ENCODE results near the gene KCNJ6. TPM values are rescaled to one million over a fixed set of nuclear protein-coding genes. Genes with fewer than 3 reads are reported as not detected.

Gene KCNJ6
- total and polyA plus RNA-seq, 9 of the 15 experiments (the other 6 are each of a cell fraction or from before 2014, with no cell fraction given), result 0.06 to 0.21 (median 0.13) TPM; not detected in 1

GRCh38 chr21:37796011-37796410 lies 120.2 kb downstream of the KCNJ6 start:
- no TSS peak for BruUV-seq (replicated peaks)
- CTCF ChIA-PET (ENCODE audit: low intra/inter-chr PET ratio), result no interaction called here
- intact Hi-C loops (cut with micrococcal nuclease), result no loop called here
- no peak for TF ChIP-seq ETV1 (tag; conservative IDR thresholded peaks at IDR 0.05; ENCODE audit: low read depth)
- no peak for TF ChIP-seq HDAC8 (tag; IDR thresholded peaks at IDR 0.05)
- no peak for TF ChIP-seq PCBP1 (IDR thresholded peaks at IDR 0.05; ENCODE audit: low read depth, low read length, poor library complexity, severe bottlenecking)
- TF ChIP-seq SIN3A (IDR thresholded peaks at IDR 0.05; ENCODE audit: borderline replicate concordance in 2 of 2, control insufficient read depth in 1 of 2, low read depth in 2 of 2, low read length in 2 of 2), result no peak
- no peak for TF ChIP-seq NR2C1 (IDR thresholded peaks at IDR 0.05)
- no peak for TF ChIP-seq NR2C1 (tag; IDR thresholded peaks at IDR 0.05)
- TF ChIP-seq MTA3 (IDR thresholded peaks at IDR 0.05; ENCODE audit: borderline replicate concordance), result no peak
- no peak for TF ChIP-seq MBD2 (IDR thresholded peaks at IDR 0.05; ENCODE audit: borderline replicate concordance, low read depth)
- TF ChIP-seq SREBF1 (IDR thresholded peaks at IDR 0.05; ENCODE audit: borderline replicate concordance, low read depth, low read length), result no peak
- TF ChIP-seq ZBTB8A (IDR thresholded peaks at IDR 0.05; ENCODE audit: partially characterized antibody), result no peak
- TF ChIP-seq CBFA2T3 (IDR thresholded peaks at IDR 0.05), result no peak
- no peak for TF ChIP-seq MYC (IDR thresholded peaks at IDR 0.05; ENCODE audit: low read depth, low read length)
- no peak for TF ChIP-seq MYC (CRISPR knock-in tag; IDR thresholded peaks at IDR 0.05; ENCODE audit: borderline replicate concordance, low read depth)
- no peak for TF ChIP-seq ZNF316 (IDR thresholded peaks at IDR 0.05)
- no peak for TF ChIP-seq ETV6 (IDR thresholded peaks at IDR 0.05; ENCODE audit: borderline replicate concordance in 1 of 2, low read depth in 2 of 2, low read length in 1 of 2)
- TF ChIP-seq ETV6 (CRISPR knock-in tag; IDR thresholded peaks at IDR 0.05; ENCODE audit: borderline replicate concordance), result no peak
- TF ChIP-seq ZNF280A (IDR thresholded peaks at IDR 0.05; ENCODE audit: low read depth, partially characterized antibody), result no peak
- TF ChIP-seq ZNF518B (CRISPR knock-in tag; IDR thresholded peaks at IDR 0.05), result no peak
- no peak for TF ChIP-seq E2F3 (CRISPR knock-in tag; IDR thresholded peaks at IDR 0.05)
- TF ChIP-seq HDAC6 (IDR thresholded peaks at IDR 0.05; ENCODE audit: low read depth, low read length), result no peak
- TF ChIP-seq MTA2 (IDR thresholded peaks at IDR 0.05; ENCODE audit: low read depth), result no peak

More at GRCh38 chr21:37796011-37796410, 120.2 kb downstream of the KCNJ6 start:
- no peak for ATAC-seq
- no peaks in the 10 kb centered on the region for H3K9me1 ChIP-seq (ENCODE audit: control insufficient read depth, insufficient read depth, low read length)
- in situ Hi-C loops (cut with MboI), result no loop called here
- peaks cover 26 to 32% of the 10 kb centered on the region in 2 experiments for H3K27me3 ChIP-seq (ENCODE audit: control insufficient read depth in 2 of 2, insufficient read depth in 2 of 2, low read length in 2 of 2)
- H3K4me1 ChIP-seq (replicated peaks in 1 of 2; ENCODE audit: control insufficient read depth in 2 of 2, insufficient read depth in 2 of 2, low read length in 2 of 2), result no peaks in the 10 kb centered on the region
- WGBS (ENCODE audit: insufficient coverage, low coverage, missing lambda C conversion rate), result 2% methylated on average over 13 of the region's 13 CpGs
- no peak for FAIRE-seq
- H3K27ac ChIP-seq (ENCODE audit: extremely low read depth, low read depth, low read length), result no peak overlapping the region
- H3K4me2 ChIP-seq (ENCODE audit: insufficient read depth, low read length), result no peak overlapping the region
- no peaks in the 10 kb centered on the region for H3K9me3 ChIP-seq (replicated peaks; ENCODE audit: control insufficient read depth, insufficient read depth, low read depth, low read length)
- H4K20me1 ChIP-seq (replicated peaks; ENCODE audit: control insufficient read depth, insufficient read depth, low read length), result no peaks in the 10 kb centered on the region
- H3K79me2 ChIP-seq (ENCODE audit: control insufficient read depth, insufficient read depth, low read length), result no peaks in the 10 kb centered on the region
- H3K9ac ChIP-seq (ENCODE audit: insufficient read depth in 1 of 2, low read depth in 2 of 2, low read length in 2 of 2), result no peak overlapping the region
- POLR2A ChIA-PET, result interaction anchor here (0.7 kb wide), 1 partner anchor 888 kb away, joined by 3 read pairs; no protein-coding TSS in a partner anchor
- H3K36me3 ChIP-seq (ENCODE audit: control insufficient read depth, insufficient read depth, low read length), result no peaks in the 10 kb centered on the region
- H3K4me3 ChIP-seq, result no peak overlapping the region
- H2AFZ ChIP-seq (ENCODE audit: low read depth, low read length), result no peak overlapping the region
- no peak for DNase-seq (ENCODE audit: extremely low read depth in 1 of 4, low spot score in 3 of 4)

Measured in K562 (cell line).